Activated CD8-positive, alpha-beta memory T cell treated with anti-CD3 and anti-CD28 coated beads, Interleukin-2, amount 10 ng/mL, durations not matched to agents 7 days and 5 days (primary cell): ENCODE results near the gene PML. TPM values are rescaled to one million over a fixed set of nuclear protein-coding genes. Genes with fewer than 3 reads are reported as not detected.

ENCODE experiments used
- ATAC-seq: fragments of 150-1000 bp; cut with Tn5 transposase; one replicate; pipeline ENCODE4 v1.10.0; 2021; ENCODE audit warnings: moderate library complexity
- CTCF ChIA-PET: fragments of 350-600 bp; sonication (Branson Sonifier 250); formaldehyde crosslinking; loops from one replicate; lab custom pipeline; 2021; ENCODE audit warnings: antibody characterized with exemption; lab: Charles Lee
- DNase-seq: peaks from one replicate; pipeline ENCODE4 v3.0.0-alpha.2; 2020
- H3K27ac Mint-ChIP-seq: one replicate; pipeline ENCODE4 v1.8.0; 2021; ENCODE audit warnings: mild to moderate bottlenecking, mixed read lengths
- H3K27me3 Mint-ChIP-seq: one replicate; pipeline ENCODE4 v1.8.0; 2021; ENCODE audit warnings: mixed read lengths
- H3K36me3 Mint-ChIP-seq: one replicate; pipeline ENCODE4 v1.8.0; 2021; ENCODE audit warnings: mild to moderate bottlenecking, mixed read lengths
- H3K4me1 Mint-ChIP-seq: one replicate; pipeline ENCODE4 v1.8.0; 2021; ENCODE audit warnings: mixed read lengths
- H3K4me3 Mint-ChIP-seq: one replicate; pipeline ENCODE4 v1.8.0; 2021; ENCODE audit warnings: mild to moderate bottlenecking, moderate library complexity, mixed read lengths
- H3K9me3 Mint-ChIP-seq: one replicate; pipeline ENCODE4 v1.8.0; 2022; ENCODE audit warnings: low read depth, mixed read lengths
- total RNA-seq, 2 experiments: library from RNA; stranded (reverse); gene quantifications; one replicate each; pipeline ENCODE4 v1.2.3, GENCODE V29; 2021

Gene PML
- total RNA-seq, 2 experiments from 2014 or later: 104 to 152 TPM

DNA sequence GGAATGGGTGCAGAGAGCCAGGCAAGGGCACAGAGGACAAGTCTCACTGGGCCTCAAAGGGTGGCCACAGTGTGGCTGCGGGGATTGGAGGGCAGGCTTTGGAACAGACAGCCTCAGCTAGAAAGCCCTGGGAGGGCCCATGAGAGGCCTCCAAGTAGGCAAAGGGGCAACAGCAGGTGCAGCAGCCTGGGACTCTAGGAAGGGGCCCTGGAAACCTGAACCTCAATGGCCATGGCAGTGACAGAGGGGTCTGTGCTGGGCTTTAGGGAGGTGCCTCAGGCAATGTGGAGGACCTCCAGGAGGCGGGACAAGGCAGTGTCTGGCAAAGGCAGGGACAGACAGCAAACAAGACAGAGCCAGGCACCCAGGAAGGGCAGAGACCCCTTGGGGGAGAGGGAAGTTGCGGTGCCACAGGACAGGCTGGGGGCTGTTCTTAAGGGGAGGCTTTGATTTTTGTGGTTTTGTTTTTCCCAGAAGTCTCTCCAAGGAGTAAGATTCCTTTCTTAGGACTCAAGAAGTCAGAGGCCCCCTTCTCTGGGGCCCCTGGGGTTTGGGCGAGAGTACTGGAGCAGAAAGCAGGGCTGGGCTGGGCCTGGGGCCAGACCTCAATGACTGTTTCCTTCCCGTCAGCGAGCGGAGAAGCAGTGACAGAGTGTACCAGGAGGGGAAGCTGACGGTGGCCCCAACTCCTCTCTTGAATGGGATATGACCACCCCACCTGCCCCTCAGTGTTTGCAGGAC, 12.1 kb upstream of the PML start:
- peaks cover 22% of the 10 kb centered on the region for H3K4me1 Mint-ChIP-seq
- peak overlapping the region; percentile 67 for H3K27ac Mint-ChIP-seq
- no peaks in the 10 kb centered on the region for H3K36me3 Mint-ChIP-seq
- no peaks in the 10 kb centered on the region for H3K9me3 Mint-ChIP-seq
- no peak overlapping the region for H3K4me3 Mint-ChIP-seq
- H3K27me3 Mint-ChIP-seq: peaks cover 9% of the 10 kb centered on the region
- CTCF ChIA-PET: interaction anchor here (1.3 to 1.9 kb wide), 3 partner anchors 9 kb away, joined by 5 to 9 read pairs (median 5); partner anchors contain the start of gene STOML1
- ATAC-seq: no peak
- DNase-seq: peak; percentile 42

DNA sequence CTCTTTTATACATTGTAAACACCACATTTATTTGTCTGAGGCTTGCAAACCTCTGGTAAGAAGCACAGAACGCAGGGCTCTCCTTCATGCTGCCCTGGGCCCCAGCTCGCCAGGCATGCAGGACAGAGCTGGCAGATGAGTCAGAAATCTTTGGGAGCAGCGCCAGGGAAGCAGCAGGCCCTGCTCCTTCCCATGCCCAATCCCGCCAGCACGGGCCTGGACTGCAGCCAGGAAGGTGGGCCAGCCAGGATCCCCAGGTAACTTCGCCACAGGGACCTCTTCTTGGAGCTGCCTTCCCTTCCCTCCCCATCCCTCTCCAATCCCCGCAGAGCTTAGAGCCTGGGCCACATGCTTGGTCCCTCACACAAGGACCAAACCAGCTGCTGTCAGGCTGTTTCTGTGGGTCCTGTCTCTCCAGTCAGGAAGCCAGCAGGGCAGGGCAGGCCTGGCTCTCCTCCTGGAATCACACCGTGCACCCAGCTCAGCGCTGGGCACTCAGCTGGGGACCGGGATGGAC, 11.2 kb upstream of the PML start:
- Mint-ChIP-seq H3K27ac (no peak overlapping the region), H3K27me3 (peaks cover 5% of the 10 kb centered on the region)
- no peak for ATAC-seq

DNA sequence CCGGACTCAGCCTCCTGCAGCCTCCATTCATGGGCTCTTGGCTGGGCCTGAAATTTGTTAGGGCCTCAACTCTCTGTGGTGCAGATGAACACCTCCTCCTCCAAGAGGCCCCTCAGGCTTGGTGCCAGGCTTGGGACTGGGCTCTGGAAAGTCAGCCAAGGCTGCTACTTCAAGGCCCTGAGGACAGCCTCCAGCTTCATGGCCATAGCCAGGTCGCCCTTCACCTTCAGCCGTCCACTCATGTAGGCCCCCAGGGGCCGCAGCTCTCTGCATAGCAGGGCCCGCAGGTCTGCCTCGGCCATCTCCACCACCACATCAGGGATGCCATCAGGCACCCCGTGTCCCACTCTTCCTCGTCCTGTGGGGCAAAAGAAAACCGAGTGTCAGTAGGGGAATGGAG, 10.7 kb upstream of the PML start:
- CTCF ChIA-PET: interaction anchor here (1.1 to 1.4 kb wide), 2 partner anchors 10 to 54 kb away, joined by 3 to 5 read pairs; no protein-coding TSS in a partner anchor
- ATAC-seq (no peak), DNase-seq (peak; percentile 27)

More for the DNA sequence above, 11.2 kb upstream of the PML start:
- DNase-seq: peak; percentile 36
- H3K36me3 Mint-ChIP-seq: no peaks in the 10 kb centered on the region
- H3K4me1 Mint-ChIP-seq: peaks cover 22% of the 10 kb centered on the region
- H3K9me3 Mint-ChIP-seq: no peaks in the 10 kb centered on the region
- CTCF ChIA-PET: interaction anchor here (1.1 to 1.4 kb wide), 2 partner anchors 10 to 54 kb away, joined by 3 to 5 read pairs; no protein-coding TSS in a partner anchor
- no peak overlapping the region for H3K4me3 Mint-ChIP-seq

DNA sequence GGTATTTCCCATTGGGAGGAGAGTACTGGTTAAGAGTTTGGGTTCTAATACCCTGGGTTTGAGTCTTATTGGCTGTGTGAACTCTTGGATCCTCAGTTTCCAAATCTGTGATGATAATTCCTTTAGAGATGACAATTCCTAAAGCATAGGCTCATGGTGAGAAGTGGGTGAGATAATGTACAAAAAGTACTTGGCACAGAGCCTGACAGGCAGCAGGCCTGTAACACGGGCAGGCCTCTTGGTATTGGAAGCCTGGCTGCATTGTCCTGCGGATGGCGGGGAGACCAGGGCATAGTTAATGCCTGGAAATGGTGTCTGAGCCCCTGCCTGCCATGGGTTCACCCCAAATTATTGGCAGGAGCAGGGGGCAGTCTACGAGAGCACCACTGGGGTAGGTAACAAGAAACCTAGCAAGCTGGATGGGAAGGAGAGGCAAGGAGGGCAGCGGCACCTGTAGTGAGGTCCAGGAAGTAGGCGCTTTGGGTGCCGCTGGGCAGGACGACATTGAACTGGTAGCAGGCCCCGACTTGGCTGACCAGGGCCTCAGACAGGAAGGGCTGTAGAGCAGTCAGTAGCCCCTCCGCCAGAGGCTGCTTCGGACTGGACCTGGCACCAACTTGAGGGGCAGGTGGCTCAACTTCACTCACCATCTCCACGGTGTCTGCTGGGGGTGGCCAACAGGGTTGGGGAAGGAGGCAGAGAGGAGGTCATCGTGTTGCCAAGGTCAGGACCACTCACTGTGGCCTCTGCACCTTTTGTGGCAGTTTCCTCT, 10.1 kb upstream of the PML start:
- CTCF ChIA-PET: interaction anchor here (12.7 kb wide), 1 partner anchor 14 kb away, joined by 147 read pairs; no protein-coding TSS in a partner anchor
- H3K4me1 Mint-ChIP-seq: peaks cover 22% of the 10 kb centered on the region
- no peak for ATAC-seq
- H3K27ac Mint-ChIP-seq: no peak overlapping the region
- no peak overlapping the region for H3K4me3 Mint-ChIP-seq
- H3K9me3 Mint-ChIP-seq: no peaks in the 10 kb centered on the region
- H3K27me3 Mint-ChIP-seq: no peaks in the 10 kb centered on the region
- no peaks in the 10 kb centered on the region for H3K36me3 Mint-ChIP-seq
- DNase-seq: peak; percentile 38

More for the DNA sequence above, 10.7 kb upstream of the PML start:
- Mint-ChIP-seq H3K9me3 (no peaks in the 10 kb centered on the region), H3K4me1 (peaks cover 22% of the 10 kb centered on the region), H3K27me3 (peaks cover 3% of the 10 kb centered on the region), H3K27ac (no peak overlapping the region), H3K4me3 (no peak overlapping the region), H3K36me3 (no peaks in the 10 kb centered on the region)

DNA sequence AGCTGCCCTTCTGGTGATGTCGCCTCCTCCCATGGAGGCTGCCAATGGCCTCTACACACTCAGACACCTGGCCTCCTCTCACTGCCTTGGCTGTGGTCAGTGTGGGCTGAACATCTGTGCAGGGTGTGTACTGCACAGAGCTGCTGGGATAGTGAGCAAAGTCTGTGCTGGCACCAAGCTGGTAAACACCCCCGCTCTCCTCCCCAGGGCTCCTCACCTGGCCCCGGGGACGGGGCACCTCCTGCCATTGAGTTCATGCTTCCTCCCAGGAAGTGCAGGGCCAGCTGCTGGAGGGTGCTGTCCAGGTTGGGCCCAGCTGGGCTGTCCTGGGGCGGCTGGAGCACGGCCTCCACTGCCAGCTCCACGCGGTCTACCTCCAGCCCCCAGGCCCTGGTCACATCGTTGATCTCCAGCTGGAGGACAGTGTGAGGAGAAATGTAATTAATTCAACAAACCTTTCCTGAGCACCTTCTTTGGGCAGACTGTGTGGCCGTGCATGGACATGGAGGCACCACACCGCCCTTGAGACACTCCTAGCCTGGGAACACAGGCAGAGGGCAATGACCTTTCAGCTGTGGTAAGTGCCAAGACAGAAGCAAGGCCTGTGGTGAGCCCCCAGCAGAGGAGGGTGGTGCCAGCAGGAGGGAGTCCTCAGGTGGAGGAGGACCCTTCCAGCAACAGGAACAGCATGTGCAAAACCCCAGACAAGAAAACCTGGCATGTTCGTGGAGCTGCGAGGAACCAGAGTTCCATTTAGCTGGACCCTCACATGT, 9.2 kb upstream of the PML start:
- no peaks in the 10 kb centered on the region for H3K36me3 Mint-ChIP-seq
- DNase-seq (peak; percentile 23), ATAC-seq (no peak)
- no peaks in the 10 kb centered on the region for H3K27me3 Mint-ChIP-seq
- H3K4me3 Mint-ChIP-seq: no peak overlapping the region
- no peak overlapping the region for H3K27ac Mint-ChIP-seq
- H3K9me3 Mint-ChIP-seq: no peaks in the 10 kb centered on the region
- peaks cover 24% of the 10 kb centered on the region for H3K4me1 Mint-ChIP-seq
- CTCF ChIA-PET: interaction anchor here (12.7 kb wide), 1 partner anchor 14 kb away, joined by 147 read pairs; no protein-coding TSS in a partner anchor

DNA sequence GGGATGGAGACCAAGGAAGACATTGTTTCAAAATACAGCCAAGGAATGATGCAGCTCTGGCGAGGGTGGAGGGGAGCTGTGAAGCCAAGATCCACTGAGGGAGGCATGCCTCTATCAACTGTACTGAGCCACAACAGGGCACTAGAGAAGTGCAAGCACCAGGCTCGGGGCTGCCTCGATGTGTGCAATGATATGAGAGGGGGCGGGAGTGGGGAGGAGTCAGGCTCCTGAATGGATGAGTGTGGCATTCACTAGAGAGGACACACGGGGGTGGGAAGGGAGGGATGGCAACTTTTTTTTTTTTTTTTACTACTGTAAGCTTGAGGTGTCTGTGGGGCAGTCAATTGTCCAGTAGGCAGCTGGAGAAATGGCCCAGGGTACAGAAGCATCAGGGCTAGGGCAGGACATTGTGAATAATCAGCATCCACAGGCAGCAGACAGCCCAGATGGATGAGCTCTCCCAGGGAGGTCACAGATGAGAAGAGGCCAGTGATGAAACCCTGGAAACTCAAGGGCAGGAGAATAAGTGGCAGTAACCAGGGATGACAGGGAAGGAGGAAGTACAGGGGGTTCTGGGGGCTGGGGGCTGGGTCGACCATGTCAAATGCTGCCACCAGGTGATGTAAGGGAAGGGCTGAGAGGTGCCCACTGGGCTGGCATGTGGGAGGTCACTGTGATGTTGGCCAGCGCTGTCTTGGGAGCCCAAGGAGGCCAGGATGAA, 8.3 kb upstream of the PML start:
- peaks cover 25% of the 10 kb centered on the region for H3K4me1 Mint-ChIP-seq

DNA sequence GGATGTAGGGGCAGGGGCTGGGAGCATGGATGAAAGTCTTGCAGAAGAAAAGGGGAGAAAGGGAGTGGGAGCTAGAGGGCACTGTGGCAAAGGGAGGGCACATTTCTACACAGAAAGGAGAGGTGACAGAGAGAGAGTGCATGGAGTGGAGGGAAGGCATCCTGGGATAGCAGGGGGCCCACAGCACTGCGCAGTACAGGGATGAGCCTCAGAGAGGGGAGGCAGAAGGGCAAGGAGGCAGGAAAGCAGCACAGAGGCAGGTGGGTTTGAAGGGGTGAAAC, 7.8 kb upstream of the PML start:
- CTCF ChIA-PET: interaction anchor here (1.2 to 12.7 kb wide), 2 partner anchors 14 to 16 kb away, joined by 3 to 147 read pairs; no protein-coding TSS in a partner anchor
- DNase-seq: no peak
- Mint-ChIP-seq H3K27me3 (no peaks in the 10 kb centered on the region), H3K27ac (no peak overlapping the region), H3K4me3 (no peak overlapping the region), H3K36me3 (no peaks in the 10 kb centered on the region), H3K4me1 (peaks cover 24% of the 10 kb centered on the region), H3K9me3 (no peaks in the 10 kb centered on the region)
- ATAC-seq: no peak

More for the DNA sequence above, 8.3 kb upstream of the PML start:
- Mint-ChIP-seq H3K9me3 (no peaks in the 10 kb centered on the region), H3K36me3 (no peaks in the 10 kb centered on the region), H3K27ac (no peak overlapping the region), H3K4me3 (no peak overlapping the region), H3K27me3 (no peaks in the 10 kb centered on the region)
- CTCF ChIA-PET: interaction anchor here (1.2 to 12.7 kb wide), 2 partner anchors 14 to 15 kb away, joined by 3 to 147 read pairs; no protein-coding TSS in a partner anchor
- no peak for DNase-seq
- no peak for ATAC-seq

DNA sequence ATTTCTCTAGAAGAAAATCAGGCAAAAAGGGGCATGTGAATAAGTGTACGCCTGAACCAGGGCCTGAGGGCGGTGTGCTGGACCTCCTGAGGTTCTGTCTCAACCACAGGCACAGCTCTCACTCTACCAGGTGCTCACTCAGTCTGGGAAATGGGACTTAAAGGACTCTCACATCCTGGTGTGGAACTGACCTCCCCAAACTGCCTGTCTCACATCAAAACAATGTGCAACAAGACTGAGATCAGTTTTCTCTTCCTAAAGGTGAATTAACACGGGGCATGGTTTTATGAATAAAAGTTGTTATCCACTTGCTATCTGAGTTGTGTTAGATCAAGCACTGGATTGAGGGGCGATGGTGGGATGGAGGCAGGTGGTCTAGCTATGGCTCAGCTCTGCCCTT, 7.3 kb upstream of the PML start:
- H3K9me3 Mint-ChIP-seq: no peaks in the 10 kb centered on the region
- peak overlapping the region; percentile 16 for H3K27ac Mint-ChIP-seq
- H3K27me3 Mint-ChIP-seq: no peaks in the 10 kb centered on the region
- no peak for DNase-seq
- CTCF ChIA-PET: interaction anchor here (1.2 to 12.7 kb wide), 4 partner anchors 13 to 67 kb away, joined by 3 to 147 read pairs (median 3); no protein-coding TSS in a partner anchor
- ATAC-seq: no peak
- peaks cover 19% of the 10 kb centered on the region for H3K4me1 Mint-ChIP-seq
- no peaks in the 10 kb centered on the region for H3K36me3 Mint-ChIP-seq
- H3K4me3 Mint-ChIP-seq: no peak overlapping the region

DNA sequence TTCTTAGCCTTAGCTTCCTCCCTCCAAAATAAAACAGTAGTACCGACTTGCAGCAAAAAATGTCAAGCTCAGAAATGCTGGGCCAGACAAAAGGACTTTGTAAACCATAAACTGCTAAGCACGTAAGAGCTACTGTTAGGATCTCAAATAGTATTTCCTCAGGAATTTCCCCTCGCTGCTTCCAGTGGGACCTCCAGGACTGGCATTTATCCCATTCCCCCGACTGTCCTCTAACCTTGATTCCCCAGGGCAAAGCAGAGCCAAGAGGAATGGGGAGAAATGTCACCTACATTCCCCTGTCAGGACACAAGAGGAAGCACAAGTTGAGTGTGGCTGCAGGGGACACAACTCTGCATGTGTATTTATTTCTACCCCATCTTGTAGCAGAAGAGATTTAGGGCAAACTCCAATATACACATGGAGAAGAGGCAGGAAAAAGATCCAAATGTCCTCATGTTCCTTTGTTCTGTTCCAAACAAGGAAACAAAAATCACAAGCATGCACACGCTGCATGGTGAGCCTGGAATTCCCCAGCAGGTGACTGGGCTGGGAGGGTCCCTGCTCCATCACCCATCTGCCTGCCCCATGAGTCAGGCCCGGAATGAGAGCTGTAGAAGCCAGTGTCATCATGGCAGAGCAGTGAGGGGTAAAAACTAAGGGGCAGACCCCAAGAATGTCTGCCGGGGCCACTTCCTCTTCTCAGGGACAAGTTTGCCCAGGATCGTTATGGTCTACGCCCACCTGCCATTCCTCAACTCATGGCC, 6.7 kb upstream of the PML start:
- H3K4me1 Mint-ChIP-seq: peaks cover 22% of the 10 kb centered on the region
- H3K36me3 Mint-ChIP-seq: no peaks in the 10 kb centered on the region
- H3K27ac Mint-ChIP-seq: peak overlapping the region; percentile 16
- ATAC-seq (no peak), DNase-seq (no peak)
- CTCF ChIA-PET: interaction anchor here (1.2 to 12.7 kb wide), 4 partner anchors 13 to 67 kb away, joined by 3 to 147 read pairs (median 3); no protein-coding TSS in a partner anchor
- no peak overlapping the region for H3K4me3 Mint-ChIP-seq
- H3K9me3 Mint-ChIP-seq: no peaks in the 10 kb centered on the region
- H3K27me3 Mint-ChIP-seq: no peaks in the 10 kb centered on the region

DNA sequence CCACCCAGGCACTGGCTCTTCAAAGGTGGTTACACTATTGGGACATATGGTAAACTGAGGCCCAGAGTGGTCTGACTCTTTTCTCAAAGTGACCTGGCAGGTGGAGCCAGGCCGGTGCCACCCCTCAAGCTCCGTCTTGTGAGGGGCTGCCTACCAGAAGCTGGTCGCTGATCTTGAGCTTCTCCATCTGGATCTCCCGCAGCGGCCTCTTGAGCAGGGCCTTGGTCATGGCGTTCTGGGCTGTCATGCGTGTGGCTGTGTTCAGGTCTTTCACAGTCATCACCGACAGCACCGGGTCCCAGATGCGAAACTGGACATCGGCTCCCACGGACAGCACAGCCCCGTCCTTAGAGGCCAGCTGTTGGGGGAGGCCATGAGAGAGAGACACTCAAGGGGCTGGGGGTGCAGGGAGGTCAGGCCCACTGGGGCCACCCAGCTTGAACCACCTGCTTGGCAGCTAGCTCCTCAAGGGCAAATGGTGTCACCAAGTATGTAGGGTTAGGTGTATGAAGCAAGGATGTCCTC, 6.0 kb upstream of the PML start:
- Mint-ChIP-seq H3K36me3 (no peaks in the 10 kb centered on the region), H3K27me3 (no peaks in the 10 kb centered on the region), H3K4me3 (no peak overlapping the region), H3K27ac (no peak overlapping the region), H3K9me3 (no peaks in the 10 kb centered on the region), H3K4me1 (peaks cover 28% of the 10 kb centered on the region)
- ATAC-seq: no peak
- DNase-seq: no peak
- CTCF ChIA-PET: interaction anchor here (1.2 to 12.7 kb wide), 3 partner anchors 18 to 66 kb away, joined by 3 to 147 read pairs (median 3); no protein-coding TSS in a partner anchor

DNA sequence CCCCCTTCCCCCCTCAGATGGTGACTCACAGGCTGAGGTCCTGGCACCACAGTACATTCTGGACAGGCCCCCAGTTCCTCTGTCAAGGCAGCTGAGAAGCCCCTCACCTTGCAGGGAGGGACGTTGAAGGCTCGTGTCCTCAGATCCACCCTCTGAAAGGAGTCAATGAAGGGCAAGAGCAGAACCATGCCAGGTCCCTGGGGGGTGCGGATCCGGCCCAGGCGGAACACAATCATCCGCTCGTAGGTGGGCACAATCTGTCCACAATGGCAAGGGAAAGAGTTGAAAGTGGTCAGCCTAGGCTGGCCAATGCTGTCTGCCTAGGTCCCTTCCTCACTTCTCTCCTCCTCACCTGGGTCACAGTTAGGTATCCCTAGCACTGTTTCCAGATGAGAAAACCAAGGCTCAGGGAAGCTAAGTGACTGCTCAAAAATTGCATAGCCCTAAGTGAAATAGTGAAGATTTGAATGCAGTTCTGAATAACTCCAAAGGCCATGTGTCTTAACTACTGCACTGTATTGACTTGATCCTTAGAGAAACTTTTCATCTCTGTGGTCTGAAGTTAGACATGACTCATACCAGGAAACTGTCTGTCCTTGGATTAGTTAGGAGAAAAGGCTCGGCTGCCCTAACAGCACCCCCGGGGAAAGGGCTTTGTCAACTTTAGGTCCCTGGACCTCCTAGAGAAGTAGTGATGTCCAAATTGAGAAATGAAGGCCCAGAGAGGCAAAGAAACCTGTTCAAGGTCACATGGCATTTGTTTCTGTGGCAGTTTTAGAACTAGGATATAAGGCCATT, 5.3 kb upstream of the PML start:
- CTCF ChIA-PET: interaction anchor here (1.2 to 12.7 kb wide), 2 partner anchors 18 to 63 kb away, joined by 3 to 147 read pairs; no protein-coding TSS in a partner anchor
- no peaks in the 10 kb centered on the region for H3K9me3 Mint-ChIP-seq
- H3K27ac Mint-ChIP-seq: no peak overlapping the region
- H3K4me3 Mint-ChIP-seq: no peak overlapping the region
- peaks cover 35% of the 10 kb centered on the region for H3K4me1 Mint-ChIP-seq
- DNase-seq: peak; percentile 28
- no peaks in the 10 kb centered on the region for H3K27me3 Mint-ChIP-seq
- H3K36me3 Mint-ChIP-seq: no peaks in the 10 kb centered on the region
- ATAC-seq: no peak
